Mesangial cell (primary cell): ENCODE results near the gene SLC5A3. TPM values are rescaled to one million over a fixed set of nuclear protein-coding genes. Genes with fewer than 3 reads are reported as not detected.

Experiments used
- total RNA-seq: library from RNA; depleted of rRNA; stranded (reverse); fragments of >200 nt; gene quantifications from 2 replicates; pipeline ENCODE4 v1.2.3, GENCODE V29; 2015

SLC5A3 gene
- total RNA-seq, result 8.8 and 11.2 TPM in 2 replicates

GRCh38 chr21:34073032-34073748, at the start of gene SLC5A3, which contains the start of gene MRPS6:
TSS of gene SLC5A3 (plus strand) at chr21:34073578. CDS start at chr21:34095199, 21,621 bp downstream.
TSS of gene MRPS6 (plus strand) at chr21:34073578. CDS start at chr21:34073701, 123 bp downstream.

Other genes with a start within 250 kb of the SLC5A3 start
- 222 and 242 TPM in 2 replicates for gene ATP5PO, start 157.8 kb upstream of the SLC5A3 start, total RNA-seq
- 32.5 and 38.5 TPM in 2 replicates for gene MRPS6, start within 50 bp of the SLC5A3 start, total RNA-seq